ENCODE results near the gene FLRT2. TPM values are rescaled to one million over a fixed set of nuclear protein-coding genes. Genes with fewer than 3 reads are reported as not detected.

The FLRT2 gene
- total RNA-seq, 1 experiment from 2014 or later = 4.5 TPM

GRCh38 chr14:85618390-85618789 is 88.4 kb downstream of the FLRT2 start:
- in situ Hi-C loops (cut with HindIII; ENCODE audit: low pct_unique_long_range_greater_than_20kb, low sequenced_read_pairs) = no loop called here
- no TSS peak for BruUV-seq (replicated peaks)
- H3K36me3 ChIP-seq (ENCODE audit: control insufficient read depth, insufficient read depth, low read length) = no peaks in the 10 kb centered on the region

GRCh38 chr14:85618978-85619377 is 89.0 kb downstream of the FLRT2 start:
- TF ChIP-seq CTCF (IDR thresholded peaks at IDR 0.05) (no peak), POLR2AphosphoS5 (IDR thresholded peaks at IDR 0.05; ENCODE audit: low read depth, low read length) (no peak), TCF7L2 (IDR thresholded peaks at IDR 0.05; ENCODE audit: low read depth, low read length) (no peak), SIN3A (IDR thresholded peaks at IDR 0.05; ENCODE audit: borderline replicate concordance, insufficient read depth, low read depth, low read length) (no peak)
- TF ChIP-seq, protein P1, sequence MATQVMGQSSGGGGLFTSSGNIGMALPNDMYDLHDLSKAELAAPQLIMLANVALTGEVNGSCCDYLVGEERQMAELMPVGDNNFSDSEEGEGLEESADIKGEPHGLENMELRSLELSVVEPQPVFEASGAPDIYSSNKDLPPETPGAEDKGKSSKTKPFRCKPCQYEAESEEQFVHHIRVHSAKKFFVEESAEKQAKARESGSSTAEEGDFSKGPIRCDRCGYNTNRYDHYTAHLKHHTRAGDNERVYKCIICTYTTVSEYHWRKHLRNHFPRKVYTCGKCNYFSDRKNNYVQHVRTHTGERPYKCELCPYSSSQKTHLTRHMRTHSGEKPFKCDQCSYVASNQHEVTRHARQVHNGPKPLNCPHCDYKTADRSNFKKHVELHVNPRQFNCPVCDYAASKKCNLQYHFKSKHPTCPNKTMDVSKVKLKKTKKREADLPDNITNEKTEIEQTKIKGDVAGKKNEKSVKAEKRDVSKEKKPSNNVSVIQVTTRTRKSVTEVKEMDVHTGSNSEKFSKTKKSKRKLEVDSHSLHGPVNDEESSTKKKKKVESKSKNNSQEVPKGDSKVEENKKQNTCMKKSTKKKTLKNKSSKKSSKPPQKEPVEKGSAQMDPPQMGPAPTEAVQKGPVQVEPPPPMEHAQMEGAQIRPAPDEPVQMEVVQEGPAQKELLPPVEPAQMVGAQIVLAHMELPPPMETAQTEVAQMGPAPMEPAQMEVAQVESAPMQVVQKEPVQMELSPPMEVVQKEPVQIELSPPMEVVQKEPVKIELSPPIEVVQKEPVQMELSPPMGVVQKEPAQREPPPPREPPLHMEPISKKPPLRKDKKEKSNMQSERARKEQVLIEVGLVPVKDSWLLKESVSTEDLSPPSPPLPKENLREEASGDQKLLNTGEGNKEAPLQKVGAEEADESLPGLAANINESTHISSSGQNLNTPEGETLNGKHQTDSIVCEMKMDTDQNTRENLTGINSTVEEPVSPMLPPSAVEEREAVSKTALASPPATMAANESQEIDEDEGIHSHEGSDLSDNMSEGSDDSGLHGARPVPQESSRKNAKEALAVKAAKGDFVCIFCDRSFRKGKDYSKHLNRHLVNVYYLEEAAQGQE (IDR thresholded peaks at IDR 0.05; ENCODE audit: insufficient read depth in 1 of 2, low read depth in 2 of 2, low read length in 1 of 2) = no peak
- Histone ChIP-seq H3K27me3 (ENCODE audit: control insufficient read depth, insufficient read depth, low read length) (no peaks in the 10 kb centered on the region), H3K9me3 (ENCODE audit: control insufficient read depth, insufficient read depth, low read depth, low read length) (no peaks in the 10 kb centered on the region), H3K4me1 (ENCODE audit: control insufficient read depth, insufficient read depth, low read length) (no peaks in the 10 kb centered on the region), H3K36me3 (ENCODE audit: control insufficient read depth, insufficient read depth, low read length) (no peaks in the 10 kb centered on the region), H3K27ac (ENCODE audit: low read length) (no peak overlapping the region), H3K4me3 (ENCODE audit: low read depth in 2 of 2, low read length in 2 of 2) (no peak overlapping the region)
- DNase-seq (ENCODE audit: low read depth, low spot score) (no peak), ATAC-seq (no peak)
- no TSS peak for BruUV-seq (replicated peaks)
- ChIA-PET POLR2A (no interaction called here), CTCF (no interaction called here)
- in situ Hi-C loops (cut with HindIII; ENCODE audit: low pct_unique_long_range_greater_than_20kb, low sequenced_read_pairs) (no loop called here), intact Hi-C loops (cut with micrococcal nuclease; ENCODE audit: unreplicated experiment) (no loop called here)

More at GRCh38 chr14:85618390-85618789, 88.4 kb downstream of the FLRT2 start:
- ATAC-seq = no peak
- TF ChIP-seq TCF7L2 (IDR thresholded peaks at IDR 0.05; ENCODE audit: low read depth, low read length) (no peak), CTCF (IDR thresholded peaks at IDR 0.05) (no peak), SIN3A (IDR thresholded peaks at IDR 0.05; ENCODE audit: borderline replicate concordance, insufficient read depth, low read depth, low read length) (no peak), POLR2AphosphoS5 (IDR thresholded peaks at IDR 0.05; ENCODE audit: low read depth, low read length) (no peak)
- TF ChIP-seq, protein P1 (IDR thresholded peaks at IDR 0.05; ENCODE audit: insufficient read depth in 1 of 2, low read depth in 2 of 2, low read length in 1 of 2) = no peak
- intact Hi-C loops (cut with micrococcal nuclease; ENCODE audit: unreplicated experiment) = no loop called here
- no peaks in the 10 kb centered on the region for H3K27me3 ChIP-seq (ENCODE audit: control insufficient read depth, insufficient read depth, low read length)
- H3K27ac ChIP-seq (ENCODE audit: low read length) = no peak overlapping the region
- H3K9me3 ChIP-seq (ENCODE audit: control insufficient read depth, insufficient read depth, low read depth, low read length) = no peaks in the 10 kb centered on the region
- ChIA-PET POLR2A (no interaction called here), CTCF (no interaction called here)
- DNase-seq (ENCODE audit: low read depth, low spot score) = no peak
- H3K4me3 ChIP-seq (ENCODE audit: low read depth in 2 of 2, low read length in 2 of 2) = no peak overlapping the region
- no peaks in the 10 kb centered on the region for H3K4me1 ChIP-seq (ENCODE audit: control insufficient read depth, insufficient read depth, low read length)
